K562 (cell line): ENCODE data around the gene FAT2. TPM values are rescaled to one million over a fixed set of nuclear protein-coding genes. Genes with fewer than 3 reads are reported as not detected.

ENCODE experiments used
- ATAC-seq: fragments of 200-7000 bp; cut with Tn5 transposase; 3 replicates; pipeline ENCODE4 v1.9.1; 2020; ENCODE audit warnings: moderate library complexity
- BruUV-seq: library from RNA; stranded (reverse); fragments of 400-500 nt; replicated peaks from 2 replicates; lab custom pipeline; 2021; lab: Mats Ljungman, UMichigan
- CTCF ChIA-PET: fragments of 300-600 bp; formaldehyde crosslinking; extraction: SDS; loops from one replicate; lab custom pipeline; 2021; ENCODE audit warnings: low intra/inter-chr PET ratio; lab: Yijun Ruan, JAX
- POLR2A ChIA-PET: fragments of 300-600, 350-650 bp; sonication (Branson Sonifier 250); formaldehyde crosslinking; extraction: SDS; loops from one replicate; lab custom pipeline; 2021; ENCODE audit warnings: antibody characterized with exemption, inconsistent platforms; lab: Yijun Ruan, JAX
- DNase-seq, 4 experiments: peaks; one replicate each; pipeline versions ENCODE4 v3.0.0 to v3.0.0-alpha.2; 2011 to 2018; ENCODE audit warnings: low spot score in 3 of 4, mixed read lengths in 3 of 4; ENCODE audit errors: extremely low read depth in 1 of 4
- FAIRE-seq: peaks from 2 replicates; lab custom pipeline; 2011; peaks lifted over from hg19 to GRCh38; lab: Jason Lieb, UNC
- H2AFZ ChIP-seq: 2 replicates; pipeline ENCODE4 v1.6.0; 2011; ENCODE audit warnings: low read depth, low read length, control low read depth, inconsistent platforms
- H3K27ac ChIP-seq: fragments of 200-600 bp; 3 replicates; pipeline ENCODE4 v1.8.0; 2011; ENCODE audit warnings: low read depth, mild to moderate bottlenecking, control low read depth, inconsistent platforms, low read length, moderate library complexity, mixed read lengths; ENCODE audit errors: extremely low read depth
- H3K27me3 ChIP-seq, 2 experiments: fragments of 300-600 bp in 1 of 2; 2 replicates in 1 of 2; 3 replicates in 1 of 2; pipeline versions ENCODE4 v1.6.0 to v1.8.0; 2011; ENCODE audit warnings: inconsistent platforms in 2 of 2, low read length in 2 of 2, mild to moderate bottlenecking in 1 of 2, mixed read lengths in 1 of 2, moderate library complexity in 1 of 2; ENCODE audit not compliant: control insufficient read depth in 2 of 2, insufficient read depth in 2 of 2
- H3K36me3 ChIP-seq: fragments of 300-600 bp; 3 replicates; pipeline ENCODE4 v1.8.0; 2011; ENCODE audit warnings: mild to moderate bottlenecking, low read length, inconsistent platforms; ENCODE audit not compliant: control insufficient read depth, insufficient read depth
- H3K4me1 ChIP-seq, 2 experiments: fragments of 200-600 bp in 1 of 2; replicated peaks in 1 of 2; 2 replicates in 1 of 2; 3 replicates in 1 of 2; pipeline versions ENCODE4 v1.5.1 to v1.8.0; 2011; ENCODE audit warnings: inconsistent platforms in 2 of 2, low read length in 2 of 2, mild to moderate bottlenecking in 1 of 2, mixed read lengths in 1 of 2, moderate library complexity in 1 of 2; ENCODE audit not compliant: control insufficient read depth in 2 of 2, insufficient read depth in 2 of 2
- H3K4me2 ChIP-seq: 2 replicates; pipeline ENCODE4 v1.6.1; 2011; ENCODE audit warnings: low read length, control low read depth, inconsistent platforms, mixed read lengths; ENCODE audit not compliant: insufficient read depth
- H3K4me3 ChIP-seq: fragments of 200-600 bp; sonication (generic), shearing (Covaris generic); 2 replicates; pipeline ENCODE4 v1.5.1; 2016; ENCODE audit warnings: control low read depth, inconsistent platforms
- H3K79me2 ChIP-seq: fragments of 200-600 bp; 3 replicates; pipeline ENCODE4 v1.8.0; 2011; ENCODE audit warnings: low read length, inconsistent platforms; ENCODE audit not compliant: control insufficient read depth, insufficient read depth
- H3K9ac ChIP-seq, 2 experiments: 2 replicates each; pipeline versions ENCODE4 v1.6.0 to v1.6.1; 2011; ENCODE audit warnings: low read depth in 2 of 2, low read length in 2 of 2, control low read depth in 1 of 2, inconsistent platforms in 1 of 2, mild to moderate bottlenecking in 1 of 2, mixed read lengths in 1 of 2; ENCODE audit not compliant: insufficient read depth in 1 of 2
- H3K9me1 ChIP-seq: one replicate; pipeline ENCODE4 v1.6.0; 2011; ENCODE audit warnings: inconsistent platforms, mild to moderate bottlenecking, low read length, moderate library complexity; ENCODE audit not compliant: control insufficient read depth, insufficient read depth
- H3K9me3 ChIP-seq: replicated peaks from 2 replicates; pipeline ENCODE4 v1.5.1; 2011; ENCODE audit warnings: low read depth, low read length, inconsistent platforms; ENCODE audit not compliant: control insufficient read depth, insufficient read depth
- H4K20me1 ChIP-seq: replicated peaks from 2 replicates; pipeline ENCODE4 v1.6.1; 2011; ENCODE audit warnings: low read length, inconsistent platforms, mixed read lengths; ENCODE audit not compliant: control insufficient read depth, insufficient read depth
- ARID3B ChIP-seq: fragments of 250-450 bp; sonication (Bioruptor Pico); IDR thresholded peaks from 2 replicates; pipeline ENCODE4 v1.4.0; 2020; ENCODE audit warnings: borderline replicate concordance
- BMI1 ChIP-seq: fragments of 150-350 bp; IDR thresholded peaks from 2 replicates; pipeline ENCODE4 v1.6.1; 2014; ENCODE audit warnings: low read length
- CLOCK ChIP-seq: fragments of 250-450 bp; sonication (Bioruptor Pico); IDR thresholded peaks from 2 replicates; pipeline ENCODE4 v1.4.0; 2020; ENCODE audit warnings: mild to moderate bottlenecking, moderate library complexity, borderline replicate concordance
- GABPB1 ChIP-seq: sonication (generic); formaldehyde crosslinking; IDR thresholded peaks from 2 replicates; pipeline ENCODE4 v1.8.0; 2022; ENCODE audit warnings: mild to moderate bottlenecking, missing genetic modification reagents
- NR2C1 ChIP-seq, 2 experiments: fragments of 450-650 bp; IDR thresholded peaks; 2 replicates each; pipeline ENCODE4 v1.6.1; 2017; ENCODE audit warnings: mild to moderate bottlenecking in 2 of 2, antibody characterized with exemption in 1 of 2, inconsistent platforms in 1 of 2, missing compliant biosample characterization in 1 of 2, missing genetic modification characterization in 1 of 2
- OTX1 ChIP-seq: fragments of 450-650 bp; formaldehyde crosslinking; IDR thresholded peaks from 2 replicates; pipeline ENCODE4 v1.4.0; 2022; ENCODE audit warnings: mild to moderate bottlenecking
- PHF21A ChIP-seq: fragments of 450-650 bp; IDR thresholded peaks from 2 replicates; pipeline ENCODE4 v1.6.1; 2017; ENCODE audit warnings: low read depth, borderline replicate concordance
- RFX1 ChIP-seq: fragments of 450-650 bp; IDR thresholded peaks from 2 replicates; pipeline ENCODE4 v1.6.1; 2016; ENCODE audit warnings: mild to moderate bottlenecking, moderate library complexity
- STAT5B ChIP-seq: fragments of 250-450 bp; sonication (Bioruptor Pico); IDR thresholded peaks from 2 replicates; pipeline ENCODE4 v1.8.0; 2021; ENCODE audit warnings: mild to moderate bottlenecking, inconsistent platforms
- ZNF24 ChIP-seq: fragments of 450-650 bp; IDR thresholded peaks from 2 replicates; pipeline ENCODE4 v1.6.1; 2016
- ZNF699 ChIP-seq: fragments of 250-450 bp; sonication (Bioruptor Pico); IDR thresholded peaks from 2 replicates; pipeline ENCODE4 v1.8.0; 2021; ENCODE audit warnings: mild to moderate bottlenecking, moderate library complexity; ENCODE audit not compliant: insufficient replicate concordance
- WGBS: fragments of 100-300 bp; shearing (Covaris generic); methylation state at CpG from one replicate; pipeline ENCODE4 v1.1.6; 2016; ENCODE audit warnings: low coverage, mixed read lengths; ENCODE audit not compliant: insufficient coverage; ENCODE audit errors: missing lambda C conversion rate; 5-methylcytosine and 5-hydroxymethylcytosine counted together
- in situ Hi-C: fragments of 300-500 bp; cut with MboI; formaldehyde crosslinking; loops from 4 replicates; pipeline ENCODE4 v1.15.0; 2018; ENCODE audit warnings: inconsistent platforms, mixed read lengths
- intact Hi-C: fragments of 100-400 bp; cut with micrococcal nuclease; formaldehyde crosslinking; loops from 2 replicates; pipeline ENCODE4 v1.14.2; 2022
- polyA plus RNA-seq, 8 experiments: library from polyadenylated mRNA; depleted of rRNA in 4 of 8; stranded (reverse) in 5 of 8; unstranded in 3 of 8; fragments of >200 nt; fragmentation: Nextera tagmentation in 2 of 8; fragmentation: Illumina TruSeq in 1 of 8; extraction: Ambion mirVana in 2 of 8; extraction: Trizol in 1 of 8; gene quantifications; 2 replicates each; pipeline versions ENCODE4 v1.2.1 to v1.2.3, GENCODE V29; 2011 to 2014; ENCODE audit warnings: inconsistent platforms in 1 of 8, missing spikeins in 1 of 8
- total RNA-seq, 7 experiments: library from RNA; depleted of rRNA in 6 of 7; stranded (reverse); fragments of >200 nt in 6 of 7; fragmentation: Illumina TruSeq in 2 of 7; extraction: Trizol in 2 of 7; gene quantifications; 2 replicates each; pipeline versions ENCODE4 v1.2.1 to v1.2.3, GENCODE V29; 2011 to 2021; ENCODE audit warnings: low replicate concordance in 1 of 7

The FAT2 gene
- total and polyA plus RNA-seq, 9 of the 15 experiments (the other 6 are each of a cell fraction or from before 2014, with no cell fraction given): not detected

GRCh38 chr5:151581347-151581746 lies 9.8 kb downstream of the FAT2 start:
- no peaks in the 10 kb centered on the region for H3K4me1 ChIP-seq
- no peaks in the 10 kb centered on the region for H3K79me2 ChIP-seq
- no peak overlapping the region for H3K4me3 ChIP-seq
- no peak overlapping the region for H3K27ac ChIP-seq
- no peaks in the 10 kb centered on the region for H4K20me1 ChIP-seq
- POLR2A ChIA-PET: interaction anchor here (1.0 kb wide), 1 partner anchor 12 kb away, joined by 3 read pairs; no protein-coding TSS in a partner anchor
- FAIRE-seq (no peak), ATAC-seq (no peak), DNase-seq (no peak)
- intact Hi-C loops: no loop called here
- H3K27me3 ChIP-seq: peaks cover 3 to 22% of the 10 kb centered on the region in 2 experiments
- no TSS peak for BruUV-seq
- no peaks in the 10 kb centered on the region for H3K9me3 ChIP-seq
- WGBS: 2% methylated on average over 4 of the region's 4 CpGs
- H3K9ac ChIP-seq: no peak overlapping the region
- H3K36me3 ChIP-seq: no peaks in the 10 kb centered on the region
- in situ Hi-C loops: no loop called here
- H2AFZ ChIP-seq: no peak overlapping the region
- no peak overlapping the region for H3K4me2 ChIP-seq
- TF ChIP-seq STAT5B (CRISPR knock-in tag) (no peak), OTX1 (no peak)
- CTCF ChIA-PET: no interaction called here
- no peaks in the 10 kb centered on the region for H3K9me1 ChIP-seq

GRCh38 chr5:151580858-151581257 lies 10.3 kb downstream of the FAT2 start:
- BruUV-seq: no TSS peak
- WGBS: 0% methylated on average over 6 of the region's 6 CpGs
- TF ChIP-seq ARID3B (no peak), RFX1 (no peak), GABPB1 (CRISPR knock-in tag) (no peak), ZNF24 (no peak), CLOCK (CRISPR knock-in tag) (no peak), BMI1 (no peak), PHF21A (no peak), NR2C1 (IDR thresholded peaks at IDR 0.05) (no peak), NR2C1 (tag; IDR thresholded peaks at IDR 0.05) (no peak), ZNF699 (no peak)

More at GRCh38 chr5:151580858-151581257, 10.3 kb downstream of the FAT2 start:
- CTCF ChIA-PET: no interaction called here
- ATAC-seq (no peak), DNase-seq (no peak), FAIRE-seq (no peak)
- H4K20me1 ChIP-seq: no peaks in the 10 kb centered on the region
- POLR2A ChIA-PET: no interaction called here
- H3K9ac ChIP-seq: no peak overlapping the region
- no peaks in the 10 kb centered on the region for H3K9me1 ChIP-seq
- no peaks in the 10 kb centered on the region for H3K79me2 ChIP-seq
- H3K4me3 ChIP-seq: no peak overlapping the region
- H3K27me3 ChIP-seq: peaks cover 3 to 18% of the 10 kb centered on the region in 2 experiments
- H3K4me2 ChIP-seq: no peak overlapping the region
- H3K36me3 ChIP-seq: no peaks in the 10 kb centered on the region
- H3K27ac ChIP-seq: no peak overlapping the region
- intact Hi-C loops: no loop called here
- no peak overlapping the region for H2AFZ ChIP-seq
- H3K4me1 ChIP-seq: no peaks in the 10 kb centered on the region
- in situ Hi-C loops: no loop called here
- H3K9me3 ChIP-seq: no peaks in the 10 kb centered on the region
